Testis (tissue), 2 donors: ENCODE results near the gene LCOR.

ENCODE experiments used
- POLR2A ChIP-seq: fragments of 450-650 bp; IDR thresholded peaks from one replicate; pipeline ENCODE4 v1.6.1; 2017; ENCODE audit warnings: antibody characterized with exemption, mild to moderate bottlenecking, moderate library complexity
- TF ChIP-seq, protein P1 (sequence below), 3 experiments: fragments of 450-650 bp in 2 of 3; fragments of 200-600 bp in 1 of 3; sonication (generic) in 1 of 3; IDR thresholded peaks; one replicate each; pipeline ENCODE4 v1.5.1; 2016 to 2019; ENCODE audit warnings: antibody characterized with exemption in 3 of 3, mild to moderate bottlenecking in 2 of 3, moderate library complexity in 1 of 3

GRCh38 chr10:96873756-96874467 lies 41.8 kb downstream of the LCOR start:
- TF ChIP-seq POLR2A: no peak
- TF ChIP-seq, protein P1, sequence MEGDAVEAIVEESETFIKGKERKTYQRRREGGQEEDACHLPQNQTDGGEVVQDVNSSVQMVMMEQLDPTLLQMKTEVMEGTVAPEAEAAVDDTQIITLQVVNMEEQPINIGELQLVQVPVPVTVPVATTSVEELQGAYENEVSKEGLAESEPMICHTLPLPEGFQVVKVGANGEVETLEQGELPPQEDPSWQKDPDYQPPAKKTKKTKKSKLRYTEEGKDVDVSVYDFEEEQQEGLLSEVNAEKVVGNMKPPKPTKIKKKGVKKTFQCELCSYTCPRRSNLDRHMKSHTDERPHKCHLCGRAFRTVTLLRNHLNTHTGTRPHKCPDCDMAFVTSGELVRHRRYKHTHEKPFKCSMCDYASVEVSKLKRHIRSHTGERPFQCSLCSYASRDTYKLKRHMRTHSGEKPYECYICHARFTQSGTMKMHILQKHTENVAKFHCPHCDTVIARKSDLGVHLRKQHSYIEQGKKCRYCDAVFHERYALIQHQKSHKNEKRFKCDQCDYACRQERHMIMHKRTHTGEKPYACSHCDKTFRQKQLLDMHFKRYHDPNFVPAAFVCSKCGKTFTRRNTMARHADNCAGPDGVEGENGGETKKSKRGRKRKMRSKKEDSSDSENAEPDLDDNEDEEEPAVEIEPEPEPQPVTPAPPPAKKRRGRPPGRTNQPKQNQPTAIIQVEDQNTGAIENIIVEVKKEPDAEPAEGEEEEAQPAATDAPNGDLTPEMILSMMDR (IDR thresholded peaks at IDR 0.05): no peak
